GM23338 (cell line): ENCODE results near the gene XPNPEP1. TPM values are rescaled to one million over a fixed set of nuclear protein-coding genes. Genes with fewer than 3 reads are reported as not detected.

ENCODE experiments used
- ATAC-seq: fragments of 200-7000 bp; cut with Tn5 transposase; 3 replicates; pipeline ENCODE4 v1.9.1; 2020
- DNase-seq: peaks from one replicate; pipeline ENCODE4 v3.0.0-alpha.2; 2015; ENCODE audit warnings: low spot score
- H2AFZ ChIP-seq: fragments of 200-600 bp; sonication (generic); 2 replicates; pipeline ENCODE4 v1.8.0; 2016; ENCODE audit warnings: antibody characterized with exemption, mild to moderate bottlenecking, moderate library complexity
- H3F3A ChIP-seq: fragments of 200-600 bp; sonication (generic); replicated peaks from 2 replicates; pipeline ENCODE4 v1.8.0; 2017; ENCODE audit warnings: antibody characterized with exemption, mixed run types, low read depth
- H3K27ac ChIP-seq: fragments of 200-600 bp; sonication (generic); 2 replicates; pipeline ENCODE4 v1.6.1; 2016; ENCODE audit warnings: low read depth
- H3K27me3 ChIP-seq: fragments of 200-600 bp; sonication (generic); 2 replicates; pipeline ENCODE4 v1.8.0; 2016; ENCODE audit warnings: mild to moderate bottlenecking, mixed run types, moderate library complexity; ENCODE audit not compliant: insufficient read depth
- H3K36me3 ChIP-seq: fragments of 200-600 bp; sonication (generic); 2 replicates; pipeline ENCODE4 v1.8.0; 2016; ENCODE audit warnings: mild to moderate bottlenecking; ENCODE audit not compliant: insufficient read depth
- H3K4me1 ChIP-seq: fragments of 200-600 bp; sonication (generic); 2 replicates; pipeline ENCODE4 v1.8.0; 2016; ENCODE audit warnings: mild to moderate bottlenecking, moderate library complexity; ENCODE audit not compliant: insufficient read depth
- H3K4me2 ChIP-seq: fragments of 200-600 bp; sonication (generic); 2 replicates; pipeline ENCODE4 v1.7.1; 2017; ENCODE audit warnings: mixed run types
- H3K4me3 ChIP-seq: fragments of 200-600 bp; sonication (generic); 2 replicates; pipeline ENCODE4 v1.6.1; 2016; ENCODE audit warnings: mixed run types
- H3K79me2 ChIP-seq: fragments of 200-600 bp; sonication (generic); replicated peaks from 2 replicates; pipeline ENCODE4 v1.8.0; 2017; ENCODE audit warnings: mild to moderate bottlenecking; ENCODE audit not compliant: insufficient read depth
- H3K9me2 ChIP-seq: fragments of 200-600 bp; sonication (generic); 2 replicates; pipeline ENCODE4 v1.8.0; 2017; ENCODE audit not compliant: insufficient read depth
- H4K20me1 ChIP-seq: fragments of 200-600 bp; sonication (generic); replicated peaks from 2 replicates; pipeline ENCODE4 v1.8.0; 2017; ENCODE audit warnings: mild to moderate bottlenecking; ENCODE audit not compliant: insufficient read depth
- H3K27ac Mint-ChIP-seq: 2 replicates; pipeline ENCODE4 v1.8.0; 2020; ENCODE audit warnings: inconsistent platforms, mild to moderate bottlenecking, moderate library complexity, mixed read lengths
- H3K27me3 Mint-ChIP-seq: 3 replicates; pipeline ENCODE4 v1.8.0; 2022; ENCODE audit warnings: low read depth, mild to moderate bottlenecking, moderate library complexity, mixed read lengths, inconsistent platforms; ENCODE audit not compliant: insufficient read depth, poor library complexity
- H3K36me3 Mint-ChIP-seq: 3 replicates; pipeline ENCODE4 v1.8.0; 2021; ENCODE audit warnings: low read depth, mild to moderate bottlenecking, inconsistent platforms, moderate library complexity, mixed read lengths
- H3K4me1 Mint-ChIP-seq: 3 replicates; pipeline ENCODE4 v1.8.0; 2020; ENCODE audit warnings: mild to moderate bottlenecking, inconsistent platforms, mixed read lengths
- H3K4me3 Mint-ChIP-seq: 3 replicates; pipeline ENCODE4 v1.8.0; 2021; ENCODE audit warnings: moderate library complexity, mild to moderate bottlenecking, inconsistent platforms, mixed read lengths
- H3K9me3 Mint-ChIP-seq: 3 replicates; pipeline ENCODE4 v1.8.0; 2020; ENCODE audit warnings: moderate library complexity, mild to moderate bottlenecking, inconsistent platforms, mixed read lengths
- CTCF ChIP-seq, 2 experiments: fragments of 200-600 bp in 1 of 2; sonication (generic) in 1 of 2; conservative IDR thresholded peaks; 2 replicates each; pipeline versions ENCODE4 v1.5.1 to v1.6.1; 2016 to 2017; ENCODE audit warnings: antibody characterized with exemption in 2 of 2, low read depth in 2 of 2, mild to moderate bottlenecking in 2 of 2, moderate library complexity in 1 of 2
- EZH2 ChIP-seq: fragments of 200-600 bp; sonication (generic); IDR thresholded peaks from one replicate; pipeline ENCODE4 v1.8.0; 2017; ENCODE audit warnings: antibody characterized with exemption, mild to moderate bottlenecking, low read depth; ENCODE audit not compliant: unreplicated experiment
- JUNB ChIP-seq: IDR thresholded peaks from one replicate; pipeline ENCODE4 v1.6.1; 2016; ENCODE audit warnings: antibody characterized with exemption; ENCODE audit not compliant: unreplicated experiment
- STAT1 ChIP-seq: IDR thresholded peaks from one replicate; pipeline ENCODE4 v1.6.1; 2016; ENCODE audit warnings: antibody characterized with exemption; ENCODE audit not compliant: unreplicated experiment
- ZNF114 ChIP-seq: fragments of 250-450 bp; sonication (Bioruptor Pico); IDR thresholded peaks from 2 replicates; pipeline ENCODE4 v1.5.0; 2020; ENCODE audit warnings: mild to moderate bottlenecking, moderate library complexity
- ZNF331 ChIP-seq: fragments of 250-450 bp; sonication (Bioruptor Pico); IDR thresholded peaks from 2 replicates; pipeline ENCODE4 v1.5.0; 2020; ENCODE audit warnings: low read depth, mild to moderate bottlenecking, moderate library complexity
- ZNF462 ChIP-seq: fragments of 250-450 bp; sonication (Bioruptor Pico); IDR thresholded peaks from 2 replicates; pipeline ENCODE4 v1.5.0; 2020; ENCODE audit warnings: mild to moderate bottlenecking, moderate library complexity
- polyA plus RNA-seq: library from polyadenylated mRNA; unstranded; fragments of >200 nt; fragmentation: Nextera tagmentation; extraction: Ambion mirVana; gene quantifications from 2 replicates; pipeline ENCODE4 v1.2.1, GENCODE V29; 2016
- total RNA-seq: library from RNA; depleted of rRNA; stranded (reverse); fragments of >200 nt; shearing (Covaris generic); gene quantifications from 2 replicates; pipeline ENCODE4 v1.2.3, GENCODE V29; 2014

XPNPEP1 gene
- total and polyA plus RNA-seq, 2 experiments from 2014 or later, result 17.5 to 55.8 TPM

- TF ChIP-seq ZNF462 (no peak), CTCF (conservative IDR thresholded peaks at IDR 0.05; ENCODE audit: low read depth in 2 of 2) (no peak), ZNF114 (no peak), ZNF331 (CRISPR knock-in tag) (no peak), EZH2 (no peak), STAT1 (no peak), JUNB (no peak)
Observed at GRCh38 chr10:109882251-109883057, 40.9 kb downstream of the XPNPEP1 start (continued).

- H3K4me3 ChIP-seq, result no peak overlapping the region
- Mint-ChIP-seq H3K4me3 (no peak overlapping the region), H3K27ac (no peak overlapping the region), H3K36me3 (peaks cover 45% of the 10 kb centered on the region), H3K4me1 (peaks cover 14% of the 10 kb centered on the region), H3K9me3 (no peaks in the 10 kb centered on the region), H3K27me3 (no peaks in the 10 kb centered on the region)
- DNase-seq (no peak), ATAC-seq (no peak)
- no peak overlapping the region for H3K27ac ChIP-seq
- H3K27me3 ChIP-seq, result no peaks in the 10 kb centered on the region
- no peak overlapping the region for H2AFZ ChIP-seq
- H3F3A ChIP-seq, result no peaks in the 10 kb centered on the region
- H3K36me3 ChIP-seq, result peaks cover 10% of the 10 kb centered on the region; the same call in 1 of the 2 replicates
- H3K4me2 ChIP-seq, result no peak overlapping the region
- H3K79me2 ChIP-seq, result no peaks in the 10 kb centered on the region
- no peaks in the 10 kb centered on the region for H4K20me1 ChIP-seq
- H3K9me2 ChIP-seq, result no peaks in the 10 kb centered on the region
- peaks cover 8% of the 10 kb centered on the region; the same call in 1 of the 2 replicates for H3K4me1 ChIP-seq
- no peak for TF ChIP-seq ZNF462
Observed at GRCh38 chr10:109881769-109882057, 41.6 kb downstream of the XPNPEP1 start.
